Epithelial cell of proximal tubule (primary cell): ENCODE data around the gene QRFPR. TPM values are rescaled to one million over a fixed set of nuclear protein-coding genes. Genes with fewer than 3 reads are reported as not detected.

Experiments
- DNase-seq: peaks from one replicate; pipeline ENCODE4 v3.0.0-alpha.2; 2011; ENCODE audit warnings: low read depth
- H3K4me3 ChIP-seq: 2 replicates; pipeline ENCODE4 v1.5.1; 2011; ENCODE audit warnings: low read depth, mild to moderate bottlenecking, low read length
- CTCF ChIP-seq: conservative IDR thresholded peaks from 2 replicates; pipeline ENCODE4 v1.5.1; 2012; ENCODE audit warnings: low read depth, mild to moderate bottlenecking, low read length
- total RNA-seq: library from RNA; depleted of rRNA; stranded (reverse); fragments of >200 nt; gene quantifications from 2 replicates; pipeline ENCODE4 v1.2.3, GENCODE V29; 2015

QRFPR gene
- total RNA-seq, 1 donor from 2014 or later = not detected

DNA sequence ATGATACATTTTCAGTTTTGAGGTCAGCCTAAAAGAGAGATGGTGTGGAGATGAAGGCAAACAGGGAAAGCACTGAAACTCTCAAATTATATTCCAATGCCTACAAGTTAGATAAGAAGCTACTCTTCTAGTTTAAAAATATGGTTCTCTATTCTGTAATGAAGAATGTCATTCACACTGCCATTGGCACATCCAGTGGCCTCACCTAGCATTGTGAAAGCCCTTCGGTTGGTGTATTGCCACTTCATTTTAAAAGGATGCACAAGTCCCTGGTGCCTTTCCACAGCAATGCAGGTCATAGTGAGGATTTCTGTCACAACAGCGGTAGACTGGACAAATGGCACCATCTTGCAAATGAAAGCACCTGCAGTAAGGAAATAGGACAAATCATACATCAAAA is 40.6 kb downstream of the QRFPR start:
- no peak overlapping the region for H3K4me3 ChIP-seq
- no peak for TF ChIP-seq CTCF
- no peak for DNase-seq

DNA sequence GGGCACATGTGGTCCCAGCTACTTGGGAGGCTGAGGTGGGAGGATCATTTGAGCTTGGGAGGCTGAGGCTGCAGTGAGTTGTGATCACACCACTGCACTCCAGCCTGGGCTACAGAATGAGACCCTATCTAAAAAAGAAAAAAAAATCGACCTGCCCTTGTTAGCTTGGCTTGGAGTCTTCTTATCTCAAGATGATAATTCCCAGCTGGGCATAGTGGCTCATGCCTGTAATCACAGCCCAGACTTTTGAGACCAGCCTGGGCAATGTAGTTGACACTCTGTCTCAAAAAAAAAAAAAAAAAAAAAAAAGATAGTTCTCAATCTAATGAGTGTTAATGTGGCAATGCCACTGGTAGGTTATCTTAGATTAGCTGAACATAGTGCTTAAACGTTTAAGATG is 41.0 kb downstream of the QRFPR start:
- H3K4me3 ChIP-seq = no peak overlapping the region
- no peak for TF ChIP-seq CTCF
- no peak for DNase-seq

- DNase-seq = no peak
- no peak overlapping the region for H3K4me3 ChIP-seq
- TF ChIP-seq CTCF = no peak
Observed at GRCh38 chr4:121339307-121339706, 41.5 kb downstream of the QRFPR start.

DNA sequence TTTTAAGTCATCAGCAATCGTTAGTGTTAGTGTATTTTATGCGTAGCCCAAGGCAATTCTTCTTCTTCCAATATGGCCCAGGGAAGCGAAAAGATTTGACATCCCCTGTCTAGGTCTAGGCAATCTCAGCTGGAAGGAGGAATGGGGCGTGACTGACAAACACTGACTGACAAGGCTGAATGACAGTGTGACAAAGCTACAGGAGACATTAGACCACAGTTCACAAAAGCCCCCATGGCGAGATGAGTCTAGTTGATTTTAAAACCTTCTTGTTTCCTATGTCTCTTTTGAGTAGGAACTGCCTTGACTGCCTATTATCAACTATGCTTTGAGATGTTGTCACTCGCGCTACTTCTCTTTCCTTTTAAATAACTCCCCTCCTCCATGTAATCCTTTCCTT is 42.3 kb downstream of the QRFPR start:
- H3K4me3 ChIP-seq = no peak overlapping the region
- no peak for TF ChIP-seq CTCF
- DNase-seq = no peak

DNA sequence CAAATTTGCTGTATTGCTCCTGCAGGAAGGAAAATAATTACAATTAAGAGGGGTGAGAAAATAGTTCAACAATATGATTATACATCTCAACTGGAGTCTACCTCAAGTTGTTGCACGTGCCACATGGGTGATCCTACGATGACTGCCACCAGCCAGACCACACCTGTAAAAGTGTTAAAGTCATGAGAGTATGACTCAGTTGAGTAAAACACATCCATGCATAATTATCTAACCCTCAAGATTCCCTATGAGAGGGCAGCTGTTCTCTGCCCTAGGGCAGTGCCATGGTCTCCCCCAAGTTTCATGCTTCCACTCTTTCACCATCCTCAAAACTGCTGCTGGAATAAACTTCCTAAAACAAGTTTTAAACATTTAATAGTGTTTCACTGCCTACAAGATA is 44.1 kb downstream of the QRFPR start:
- no peak overlapping the region for H3K4me3 ChIP-seq
- no peak for DNase-seq
- no peak for TF ChIP-seq CTCF

- TF ChIP-seq CTCF = no peak
- no peak for DNase-seq
- H3K4me3 ChIP-seq = no peak overlapping the region
Observed at GRCh38 chr4:121330180-121330665, 50.6 kb downstream of the QRFPR start.

- DNase-seq = no peak
- no peak overlapping the region for H3K4me3 ChIP-seq
- no peak for TF ChIP-seq CTCF
Observed at GRCh38 chr4:121326597-121326996, 54.2 kb downstream of the QRFPR start.
